GM11168 (cell line): ENCODE results near the gene TMEM52.

Source experiments
- in situ Hi-C: fragments of 300-500 bp; cut with MboI; formaldehyde crosslinking; loops from one replicate; pipeline ENCODE4 v1.12.0; 2022; ENCODE audit warnings: low sequenced_read_pairs; ENCODE audit not compliant: unreplicated experiment

The TMEM52 gene

DNA sequence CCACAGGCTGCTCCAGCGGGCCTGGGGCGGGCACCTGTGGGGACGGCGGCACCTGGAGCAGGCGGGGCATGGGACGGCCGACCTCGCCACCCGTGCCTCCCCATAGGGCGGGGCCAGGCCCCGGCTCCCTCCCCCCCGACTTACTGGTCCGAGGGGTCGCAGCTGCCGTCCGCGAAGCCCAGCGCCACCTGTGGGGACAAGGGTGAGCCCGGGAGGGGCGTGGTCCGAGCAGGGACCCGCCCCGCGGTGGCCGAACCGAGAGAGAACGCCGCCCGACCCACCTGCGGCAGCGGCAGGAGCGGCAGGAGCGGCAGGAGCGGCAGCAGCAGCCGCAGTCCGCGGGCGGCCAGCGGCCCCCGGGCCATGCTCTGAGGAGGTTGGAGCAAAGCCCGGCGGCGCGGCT, at the start of gene TMEM52:
Gene TMEM52, minus strand, starts transcription at position 379 of the 403 bp plus-strand sequence. Its CDS starts 14 bp downstream, at position 365.
- in situ Hi-C loops: no loop called here

DNA sequence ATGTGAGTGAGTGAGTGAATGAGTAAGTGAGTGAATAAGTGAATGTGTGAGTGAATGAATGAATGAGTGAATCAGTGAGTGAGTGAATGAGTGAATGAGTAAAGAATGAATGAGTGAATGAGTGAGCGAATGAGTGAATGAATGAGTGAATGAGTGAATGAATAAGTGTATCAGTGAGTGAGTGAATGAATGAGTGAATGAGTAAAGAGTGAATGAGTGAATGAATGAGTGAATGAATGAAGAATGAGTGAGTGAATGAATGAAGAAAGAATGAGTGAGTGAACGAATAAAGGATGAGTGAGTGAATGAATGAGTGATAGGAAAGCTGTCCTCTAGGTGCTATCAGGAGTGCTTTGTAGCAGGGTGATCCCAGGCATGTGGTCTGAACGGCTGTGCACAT, 48.8 kb upstream of the TMEM52 start:
- in situ Hi-C loops: no loop called here

DNA sequence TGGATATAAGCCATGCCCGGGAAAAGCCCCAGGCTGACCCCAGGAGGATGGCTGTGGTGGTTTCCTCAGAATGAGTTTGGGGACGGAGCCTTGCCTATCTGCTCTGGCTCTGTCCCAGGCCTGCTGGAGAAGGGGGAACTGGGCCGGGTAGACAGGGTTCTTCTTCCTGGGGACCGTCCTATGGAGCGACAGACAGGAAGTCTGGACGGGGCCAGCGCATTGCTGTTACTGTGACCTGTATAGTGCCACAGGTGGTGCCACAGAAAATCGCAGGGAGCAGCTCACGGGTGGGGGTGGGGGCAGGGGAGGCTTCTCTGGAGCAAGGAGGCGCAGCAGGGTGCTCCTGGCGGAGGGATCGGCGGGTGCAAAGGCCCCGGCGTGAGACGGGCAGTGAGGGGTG, 48.1 kb upstream of the TMEM52 start:
- in situ Hi-C loops: no loop called here

DNA sequence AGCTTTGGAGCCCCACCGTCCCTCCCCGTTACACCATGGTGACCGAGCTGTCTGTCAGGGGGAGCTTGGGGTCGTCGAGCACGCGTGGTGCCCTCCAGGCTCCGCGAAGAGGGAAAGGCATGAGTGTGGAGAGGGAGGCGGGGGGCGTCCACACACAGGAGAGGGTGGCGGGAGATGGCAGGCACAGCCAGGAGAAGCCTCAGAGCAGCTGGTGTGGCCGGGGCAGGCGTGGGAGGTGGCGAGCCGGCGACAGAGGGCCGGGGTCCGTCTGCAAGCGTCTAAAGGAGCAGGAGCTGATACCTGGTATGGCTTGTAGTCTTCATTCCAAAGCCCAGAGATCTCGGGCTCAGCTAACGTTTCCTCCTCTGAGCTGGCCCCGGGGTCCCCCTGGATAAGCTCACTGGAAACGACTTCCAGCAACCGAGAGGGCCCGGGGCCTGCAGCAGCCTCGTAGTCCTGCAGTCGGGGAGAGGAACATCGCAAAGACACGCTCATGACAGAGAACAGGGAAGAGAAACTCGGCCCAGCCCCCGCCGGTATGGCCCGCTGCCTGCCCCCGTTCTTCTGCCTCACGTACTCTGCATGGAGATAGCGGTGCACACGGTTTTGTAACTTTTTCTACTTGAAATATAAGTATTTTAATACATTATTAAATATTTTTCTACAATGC, 47.1 kb upstream of the TMEM52 start:
- in situ Hi-C loops: no loop called here

DNA sequence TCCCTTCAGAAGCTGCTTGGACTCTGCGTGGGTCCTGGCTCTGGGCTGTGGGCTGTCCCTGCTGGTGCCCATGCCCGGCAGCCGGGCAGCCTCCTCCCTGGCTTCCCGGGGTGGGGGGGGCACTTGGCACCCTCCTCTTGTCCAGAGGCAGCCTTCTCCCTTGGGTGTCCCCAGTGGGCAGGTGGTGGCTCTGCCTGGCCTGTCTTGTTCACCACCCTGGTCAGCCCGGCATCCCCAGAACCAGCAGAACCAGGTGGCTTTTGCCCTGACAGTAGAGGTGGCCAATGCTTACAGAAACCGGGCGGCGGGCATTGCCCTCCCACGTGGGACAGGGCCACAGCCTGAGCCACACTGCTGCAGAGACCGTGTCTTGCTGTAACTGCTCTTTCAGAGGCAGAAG, 46.5 kb upstream of the TMEM52 start:
- in situ Hi-C loops: no loop called here

DNA sequence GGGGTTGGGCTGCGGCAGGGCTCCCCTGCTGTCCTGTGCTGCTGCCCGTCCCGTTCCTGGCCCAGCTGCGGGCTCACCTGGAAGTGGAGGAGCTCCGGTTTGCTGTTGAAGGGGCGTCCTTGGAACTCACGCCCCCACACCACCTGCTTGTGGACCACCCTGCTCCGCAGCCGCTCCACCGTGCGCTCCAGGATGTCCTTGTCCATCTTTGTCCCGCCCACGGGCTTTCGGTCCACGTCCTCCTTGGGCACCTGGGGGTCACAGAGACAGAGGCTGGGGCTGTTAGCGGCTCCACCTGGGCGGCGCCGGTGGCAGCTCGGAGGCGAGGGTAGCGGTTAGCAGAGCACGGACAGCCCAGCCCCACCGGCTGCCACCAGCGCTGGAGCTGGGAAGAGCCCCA, 45.7 kb upstream of the TMEM52 start:
- in situ Hi-C loops: no loop called here

DNA sequence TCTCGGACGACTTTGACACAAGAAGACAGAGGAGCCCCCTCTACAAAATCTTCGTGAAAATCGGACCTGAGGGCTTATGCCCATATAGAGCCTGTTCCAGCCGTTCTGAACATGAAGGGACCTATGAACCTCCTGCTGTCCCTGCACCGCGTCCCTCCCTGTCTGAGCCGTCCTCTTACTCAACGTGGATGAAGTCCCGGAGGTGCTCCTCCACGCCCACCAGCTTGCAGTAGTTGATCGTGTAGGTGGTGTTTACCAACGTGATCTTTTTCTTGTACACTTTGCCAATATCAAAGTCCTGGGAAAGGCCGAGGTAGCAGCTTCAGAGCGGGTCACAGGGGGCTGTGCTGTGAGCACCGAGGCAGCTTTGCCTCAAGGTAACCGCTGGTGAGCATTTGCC, 44.5 kb upstream of the TMEM52 start:
- in situ Hi-C loops: no loop called here

DNA sequence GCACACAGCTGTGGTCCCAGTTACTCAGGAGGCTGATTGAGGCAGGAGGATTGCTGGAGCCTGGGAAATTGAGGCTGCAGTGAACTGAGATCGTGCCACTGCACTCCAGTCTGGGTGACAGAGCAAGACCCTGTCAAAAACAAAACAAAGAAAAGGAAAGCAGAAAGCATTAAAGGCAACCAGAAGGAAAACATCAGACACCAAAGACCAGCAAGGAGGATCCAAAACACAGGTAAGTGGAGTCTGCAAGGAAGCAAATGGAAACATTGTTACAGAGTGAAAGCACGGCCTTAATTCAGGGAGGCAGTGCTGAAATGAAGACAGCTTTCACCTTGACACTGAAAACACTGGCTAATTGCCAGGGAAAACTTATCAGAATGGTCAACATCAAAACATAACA, 43.7 kb upstream of the TMEM52 start:
- in situ Hi-C loops: no loop called here

DNA sequence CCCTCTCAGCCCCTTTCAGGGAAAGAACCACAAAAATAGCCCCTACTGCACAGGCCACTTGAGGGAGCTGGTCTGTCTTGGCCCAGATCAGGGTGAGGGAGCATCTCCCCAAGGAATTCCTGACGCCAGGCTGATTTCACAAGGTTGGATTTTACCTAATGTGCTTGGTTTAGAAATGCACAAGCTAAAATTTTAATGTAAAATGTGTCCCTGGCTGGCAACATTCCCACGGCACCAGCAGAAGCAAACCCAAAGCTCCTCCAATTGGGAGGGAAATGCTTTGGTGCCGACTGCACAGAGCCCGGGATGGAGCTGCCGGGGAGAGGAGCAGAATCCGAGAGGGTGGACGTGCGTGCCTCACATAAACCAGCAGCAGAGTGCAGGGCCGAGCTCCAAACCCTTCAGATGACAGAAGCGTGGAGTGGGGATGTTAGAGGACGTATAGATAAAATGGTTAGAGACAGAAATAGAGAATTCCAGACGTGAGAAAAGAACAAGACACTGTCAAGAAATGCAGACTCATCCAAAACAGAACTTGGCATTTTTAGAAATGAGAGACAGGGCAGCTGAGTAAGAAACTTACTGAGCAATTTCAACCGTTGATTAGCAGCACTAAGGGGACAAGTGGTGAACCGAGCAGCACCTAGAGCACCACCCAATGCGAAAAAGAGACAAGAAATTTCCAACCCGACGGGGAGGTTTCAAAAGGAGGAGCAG, 41.6 kb upstream of the TMEM52 start:
- in situ Hi-C loops: no loop called here

DNA sequence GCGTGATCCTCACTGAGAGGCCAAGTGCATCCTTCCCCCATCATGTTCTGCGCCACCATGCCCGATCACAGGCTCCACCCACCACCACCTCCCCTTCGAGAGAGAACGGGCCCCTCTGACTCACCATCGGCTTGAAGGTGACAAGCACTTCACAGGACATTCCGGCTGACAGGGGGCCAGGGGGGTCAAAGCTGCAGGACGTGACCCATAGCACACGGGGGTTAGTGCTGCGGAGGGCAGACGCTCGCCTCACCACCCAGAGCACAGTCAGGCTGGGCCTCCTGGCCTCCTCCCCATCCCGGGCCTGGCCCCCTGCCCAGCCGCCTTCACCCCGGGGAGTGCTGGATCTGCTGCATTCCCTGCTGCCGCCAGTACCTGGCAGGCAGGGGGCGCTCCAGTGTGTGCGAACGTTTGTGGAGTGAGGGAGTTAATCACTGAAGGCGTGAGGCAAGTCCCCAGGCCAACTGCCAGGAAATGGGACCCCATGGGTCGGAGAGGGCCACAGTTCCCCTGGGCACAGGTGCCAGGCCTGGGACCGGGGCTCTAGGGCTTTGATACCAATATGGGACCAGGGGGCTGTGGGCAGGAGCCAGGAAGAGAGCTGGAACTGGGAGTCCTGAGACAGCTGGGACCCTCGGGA, 40.9 kb upstream of the TMEM52 start:
- in situ Hi-C loops: no loop called here

DNA sequence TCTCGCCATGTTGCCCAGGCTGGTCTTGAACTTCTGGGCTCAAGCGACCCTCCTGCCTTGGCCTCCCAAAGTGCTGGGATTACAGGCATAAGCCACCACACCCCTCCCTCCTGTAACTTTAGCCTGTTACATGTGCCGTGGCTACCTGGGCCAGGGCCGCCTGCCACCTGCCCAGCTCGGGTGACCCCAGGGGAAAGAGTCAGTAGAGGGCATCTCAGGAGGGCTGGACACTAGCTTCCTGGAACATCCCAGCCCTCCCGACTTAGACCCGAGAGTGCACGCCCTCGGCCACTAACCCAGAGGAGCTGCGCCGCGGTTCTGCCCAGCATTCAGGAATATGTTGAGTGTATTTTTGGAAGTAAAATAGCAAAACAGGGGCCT, 40.4 kb upstream of the TMEM52 start:
- in situ Hi-C loops: no loop called here

DNA sequence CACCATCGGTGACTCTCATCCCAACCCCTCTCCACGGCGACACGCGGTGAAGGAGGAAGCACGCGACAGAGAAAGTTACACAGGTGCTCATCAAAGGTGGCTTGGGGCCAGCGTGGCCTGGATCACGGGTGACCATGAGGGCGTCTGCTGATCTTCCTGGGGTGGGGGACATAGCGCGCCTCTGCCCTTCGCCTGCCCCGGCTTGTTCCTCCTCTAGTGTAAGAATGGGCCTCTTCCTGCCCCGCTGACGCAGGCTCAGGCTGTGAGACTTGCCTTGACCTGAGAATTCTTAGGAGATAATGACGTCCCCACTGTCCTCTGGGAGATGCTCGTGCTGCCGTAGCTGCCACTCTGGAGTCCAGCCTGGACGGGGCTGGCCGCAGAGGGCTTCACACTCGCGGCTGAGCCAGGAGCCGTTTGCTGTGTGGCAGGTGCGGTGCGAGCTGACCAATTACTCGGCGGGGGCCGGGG, 39.0 kb upstream of the TMEM52 start:
- in situ Hi-C loops: no loop called here

DNA sequence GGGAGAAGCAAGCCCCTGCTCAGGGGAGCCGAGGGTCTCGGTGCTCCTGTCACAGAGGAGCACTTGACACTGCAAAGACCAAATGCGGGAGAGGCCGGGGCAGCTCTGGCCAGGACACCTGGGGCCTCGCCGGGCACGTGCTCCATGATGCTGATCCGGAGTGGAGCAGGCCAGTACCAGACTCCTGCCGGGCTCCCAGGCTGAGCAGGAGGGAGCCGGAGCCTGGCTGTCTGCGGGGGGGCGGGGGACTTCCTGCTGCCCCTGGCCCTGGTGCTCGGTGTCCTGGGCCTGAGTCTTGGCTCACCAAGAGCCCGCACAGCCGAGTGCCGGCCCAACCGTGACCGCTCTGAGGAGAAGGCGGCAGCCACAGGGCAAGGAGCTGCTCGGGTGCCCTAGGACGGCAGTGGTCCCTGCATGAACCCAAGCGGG, 38.5 kb upstream of the TMEM52 start:
- in situ Hi-C loops: no loop called here

DNA sequence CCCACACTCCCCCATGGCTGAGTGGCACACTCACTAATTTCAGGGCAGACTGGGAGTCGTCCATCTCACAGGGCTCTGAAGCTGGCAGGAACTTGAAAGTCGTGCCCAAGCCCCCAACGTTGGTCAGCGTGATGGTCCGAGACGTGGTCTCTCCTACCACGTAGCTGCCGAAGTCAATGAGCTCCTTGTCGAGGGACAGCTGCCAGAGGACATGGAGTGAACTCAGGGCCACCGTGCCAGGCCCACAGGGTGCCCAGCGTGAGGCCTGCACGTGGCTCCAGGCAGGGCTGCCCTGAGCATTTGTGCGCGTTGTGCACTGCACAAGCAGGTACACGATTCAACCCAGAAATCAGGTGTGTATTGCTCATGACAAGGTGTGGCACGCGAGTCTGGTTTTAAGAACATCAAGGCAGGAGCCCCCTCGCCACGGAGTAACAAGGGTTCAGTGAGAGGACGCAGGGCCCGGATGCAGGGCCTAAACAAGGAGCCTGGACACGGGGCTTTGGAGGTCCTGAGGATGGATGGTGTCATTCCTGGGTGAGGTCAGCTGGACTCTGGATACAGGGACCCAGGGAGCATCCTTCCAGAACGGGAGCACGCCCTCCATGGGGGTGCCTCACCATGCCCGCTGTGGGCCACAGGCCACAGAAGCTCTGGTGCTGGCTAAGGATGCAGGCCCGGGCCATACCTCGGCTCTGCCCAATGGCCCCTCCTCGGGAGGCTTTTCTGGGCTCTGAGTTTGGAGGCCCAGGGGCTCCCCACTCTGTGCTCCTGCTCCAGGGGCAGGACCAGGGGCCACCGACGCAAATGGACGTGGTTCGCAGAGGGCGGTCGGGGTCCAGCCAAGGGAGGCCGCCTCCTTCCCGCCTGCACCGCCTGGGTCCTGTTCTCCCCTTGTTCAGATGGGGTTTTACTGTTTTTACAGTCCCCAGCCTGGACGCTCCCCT, 37.8 kb upstream of the TMEM52 start:
- in situ Hi-C loops: no loop called here

DNA sequence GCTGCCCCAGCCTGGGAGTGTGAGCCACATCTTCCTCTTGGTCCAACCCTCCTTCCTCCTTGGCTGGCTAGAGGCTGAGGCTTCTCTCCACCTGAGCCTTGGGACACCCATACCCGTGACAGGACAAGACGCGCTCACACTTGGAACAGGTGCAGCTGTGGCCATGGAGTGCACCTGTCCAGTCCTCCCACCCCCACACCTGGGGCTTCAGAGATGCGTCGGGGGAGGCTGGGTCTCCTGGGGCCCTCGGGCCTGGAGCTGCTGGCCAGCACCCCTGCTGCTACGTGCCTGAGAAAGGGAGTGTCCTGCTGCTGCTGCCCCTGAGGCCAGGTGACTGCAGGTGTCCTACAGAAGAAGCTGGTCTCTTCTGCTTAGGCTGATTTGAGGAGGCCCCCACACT, 37.0 kb upstream of the TMEM52 start:
- in situ Hi-C loops: no loop called here

DNA sequence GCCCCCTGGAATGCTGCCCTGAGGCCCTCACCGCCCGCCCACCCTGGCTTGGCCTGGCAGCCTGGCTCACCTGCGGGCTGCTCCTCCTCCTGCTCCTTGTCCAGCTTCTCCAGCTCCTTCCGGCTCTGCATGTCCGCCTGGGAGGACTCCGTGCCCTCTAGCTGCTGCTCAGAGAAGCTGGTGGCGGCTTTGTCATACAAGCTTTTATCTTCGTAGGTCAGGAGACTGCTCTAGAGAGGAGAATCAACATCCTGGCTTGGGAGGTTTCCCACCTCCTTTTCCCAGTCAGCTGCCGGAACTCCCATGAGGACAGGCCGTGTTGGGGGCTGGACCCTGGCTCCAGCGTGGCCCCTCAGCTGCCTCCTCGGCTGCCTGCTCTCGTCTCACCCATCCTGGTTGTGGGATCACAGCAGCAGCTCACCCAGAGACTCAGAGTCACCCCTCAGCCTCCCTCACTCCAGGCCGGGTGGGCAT, 36.6 kb upstream of the TMEM52 start:
- in situ Hi-C loops: no loop called here

DNA sequence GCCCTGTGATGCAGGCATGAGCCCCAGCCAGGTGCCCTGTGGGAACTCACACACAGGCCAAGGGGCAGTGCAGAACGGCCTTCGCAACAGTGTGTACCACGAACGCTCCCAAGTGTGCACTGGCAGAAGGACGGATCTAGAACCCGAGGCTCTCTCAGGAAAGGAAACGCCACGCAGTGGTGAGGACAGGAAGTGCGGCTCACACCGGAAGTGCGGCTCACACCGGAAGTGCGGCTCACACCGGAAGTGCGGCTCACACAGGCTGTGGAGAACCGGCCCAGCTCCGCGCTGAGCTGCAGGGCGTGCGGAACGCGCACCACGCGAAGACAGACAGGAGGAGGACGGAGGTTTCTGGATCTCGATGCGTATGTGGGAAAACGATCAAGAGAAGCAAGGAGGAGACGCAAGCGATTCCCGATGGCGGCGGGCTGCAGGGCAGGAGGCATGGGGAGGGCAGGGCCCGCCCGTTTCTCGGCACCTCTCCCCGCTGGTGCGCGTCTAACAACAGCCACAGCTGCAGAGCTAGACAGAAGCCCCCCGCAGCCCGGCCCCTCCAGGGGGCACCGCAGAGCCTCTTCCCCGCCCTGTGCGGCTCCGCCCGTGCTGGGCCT, 35.9 kb upstream of the TMEM52 start:
- in situ Hi-C loops: no loop called here

DNA sequence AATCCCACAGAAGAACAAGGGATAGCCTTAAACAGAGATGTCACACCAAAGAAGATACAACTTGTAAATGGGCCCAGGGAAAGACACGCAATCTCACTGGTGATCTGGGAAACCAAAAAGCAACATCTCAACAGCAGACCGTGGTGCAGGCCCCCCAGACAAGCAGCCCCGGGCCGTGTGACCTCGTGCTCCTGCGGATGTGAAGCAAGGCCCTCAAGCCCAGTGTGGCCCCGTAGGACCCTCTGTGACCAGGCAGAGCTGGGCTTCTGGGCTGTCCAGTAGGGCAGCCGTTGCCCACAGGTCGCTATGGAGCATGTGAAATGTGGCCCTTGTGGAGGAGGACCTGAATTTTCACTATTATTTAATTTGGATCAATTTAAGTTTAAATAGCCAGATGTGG, 34.9 kb upstream of the TMEM52 start:
- in situ Hi-C loops: no loop called here

DNA sequence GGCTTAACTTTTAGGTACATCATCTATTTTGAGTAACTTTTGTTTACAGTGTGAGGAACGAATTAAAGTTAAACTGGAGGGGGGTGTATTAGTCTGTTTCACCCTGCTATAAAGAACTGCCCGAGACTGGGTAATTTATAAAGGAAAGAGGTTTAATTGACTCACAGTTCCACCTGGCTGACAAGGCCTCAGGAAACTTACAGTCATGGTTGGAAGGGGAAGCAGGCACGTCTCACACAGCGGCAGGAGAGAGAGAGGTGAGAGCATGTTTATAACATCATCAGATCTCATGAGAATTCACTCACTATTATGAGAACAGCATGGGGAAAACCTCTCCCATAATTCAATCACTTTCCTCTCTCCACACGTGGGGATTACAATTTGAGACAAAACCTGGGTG, 31.9 kb upstream of the TMEM52 start:
- in situ Hi-C loops: no loop called here

DNA sequence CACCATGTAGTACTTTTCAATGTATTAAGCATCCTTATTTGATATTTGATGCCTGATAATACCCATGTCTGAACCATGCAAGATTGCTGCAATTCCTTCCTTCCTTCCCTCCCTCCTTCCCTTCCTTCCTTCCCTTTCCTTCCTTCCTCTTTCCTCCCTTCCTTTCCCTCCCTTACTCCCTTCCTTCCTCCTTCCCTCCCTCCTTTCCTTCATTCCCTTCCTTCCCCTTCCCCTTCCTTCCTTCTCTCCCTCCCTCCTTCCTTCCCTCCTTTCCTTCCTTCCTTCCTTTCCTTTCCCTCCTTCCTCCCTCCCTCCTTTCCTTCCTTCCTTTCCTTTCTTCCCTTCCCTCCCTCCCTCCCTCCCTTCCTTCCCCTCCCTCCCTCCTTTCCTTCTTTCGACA, 29.7 kb upstream of the TMEM52 start:
- in situ Hi-C loops: no loop called here
